ENCODE measurements around the gene CACNA1H.

Gene CACNA1H

DNA sequence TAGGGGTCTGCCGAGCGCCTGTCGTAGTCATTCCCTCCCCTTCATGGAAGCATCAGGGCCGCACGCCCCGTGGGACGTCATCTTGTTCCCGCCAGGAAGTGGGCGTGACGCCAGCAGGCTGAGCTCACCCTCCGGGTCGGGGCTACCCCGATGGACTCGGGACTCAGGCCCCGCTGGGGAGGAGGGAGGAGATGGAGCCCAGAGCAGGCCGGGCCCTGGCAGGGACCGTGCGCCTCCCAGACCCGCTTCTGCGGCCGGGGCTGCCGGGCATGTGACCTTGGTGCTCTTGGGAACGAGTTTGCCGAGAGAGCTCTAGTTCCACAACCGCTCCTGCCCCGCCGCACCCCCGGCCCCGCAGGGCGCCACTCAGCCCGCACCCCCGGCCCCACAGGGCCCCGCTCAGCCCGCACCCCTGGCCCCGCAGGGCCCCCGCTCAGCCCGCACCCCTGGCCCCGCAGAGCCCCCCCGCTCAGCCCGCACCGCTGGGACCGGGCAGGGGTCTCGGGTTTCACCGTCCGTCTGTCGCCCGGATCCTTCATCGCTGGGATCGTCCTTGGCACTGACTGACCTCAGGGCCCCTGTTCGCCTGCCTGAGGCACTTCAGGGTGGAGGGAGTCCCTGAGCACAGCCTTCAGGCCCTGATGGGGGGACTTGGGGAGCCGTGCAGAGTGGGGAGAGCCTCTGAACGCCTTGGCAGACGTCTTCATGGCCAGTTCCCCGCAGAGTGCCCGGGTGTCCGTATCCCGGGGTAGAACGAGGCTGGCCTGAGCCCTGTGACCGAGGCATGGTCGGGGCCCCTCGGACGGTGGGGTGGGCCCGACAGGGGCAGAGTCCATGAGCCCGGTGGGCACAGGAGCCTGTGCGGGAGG lies 5.8 kb downstream of the CACNA1H start:
- DNase-seq (ENCODE audit: low spot score) = peak; percentile 52

DNA sequence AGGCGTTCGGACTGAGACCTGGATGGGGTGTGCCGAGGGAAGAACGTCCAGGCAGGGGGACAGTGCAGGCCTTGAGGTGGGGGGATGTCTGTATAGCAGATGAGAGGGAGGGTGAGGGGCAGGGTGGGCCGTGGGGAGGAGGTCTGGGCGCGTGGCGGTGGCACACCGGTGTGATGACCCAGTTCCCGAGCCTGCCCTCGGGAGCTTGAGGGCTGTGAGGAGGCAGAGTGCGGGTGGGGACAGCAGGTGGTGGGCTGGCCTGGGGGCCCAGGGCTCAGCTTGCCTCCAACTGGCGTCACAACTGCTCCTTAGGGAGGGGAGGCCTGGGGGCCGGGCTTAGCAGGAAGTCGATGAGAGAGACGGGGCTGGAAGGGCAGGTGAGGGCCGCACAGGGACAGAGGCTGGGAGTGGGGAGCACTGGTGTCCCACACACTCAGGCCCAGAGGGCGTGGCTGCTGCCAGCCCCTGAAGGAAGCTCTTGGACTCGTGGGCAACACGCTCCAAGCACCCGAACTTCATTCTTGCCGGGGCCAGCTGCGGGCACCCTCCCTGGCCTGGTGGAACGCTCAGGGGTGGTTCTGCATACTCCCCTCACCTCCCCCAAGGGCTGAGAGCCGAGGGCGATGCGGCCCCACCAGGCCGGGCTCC lies 6.5 kb downstream of the CACNA1H start:
- DNase-seq (ENCODE audit: low spot score) = no peak

DNA sequence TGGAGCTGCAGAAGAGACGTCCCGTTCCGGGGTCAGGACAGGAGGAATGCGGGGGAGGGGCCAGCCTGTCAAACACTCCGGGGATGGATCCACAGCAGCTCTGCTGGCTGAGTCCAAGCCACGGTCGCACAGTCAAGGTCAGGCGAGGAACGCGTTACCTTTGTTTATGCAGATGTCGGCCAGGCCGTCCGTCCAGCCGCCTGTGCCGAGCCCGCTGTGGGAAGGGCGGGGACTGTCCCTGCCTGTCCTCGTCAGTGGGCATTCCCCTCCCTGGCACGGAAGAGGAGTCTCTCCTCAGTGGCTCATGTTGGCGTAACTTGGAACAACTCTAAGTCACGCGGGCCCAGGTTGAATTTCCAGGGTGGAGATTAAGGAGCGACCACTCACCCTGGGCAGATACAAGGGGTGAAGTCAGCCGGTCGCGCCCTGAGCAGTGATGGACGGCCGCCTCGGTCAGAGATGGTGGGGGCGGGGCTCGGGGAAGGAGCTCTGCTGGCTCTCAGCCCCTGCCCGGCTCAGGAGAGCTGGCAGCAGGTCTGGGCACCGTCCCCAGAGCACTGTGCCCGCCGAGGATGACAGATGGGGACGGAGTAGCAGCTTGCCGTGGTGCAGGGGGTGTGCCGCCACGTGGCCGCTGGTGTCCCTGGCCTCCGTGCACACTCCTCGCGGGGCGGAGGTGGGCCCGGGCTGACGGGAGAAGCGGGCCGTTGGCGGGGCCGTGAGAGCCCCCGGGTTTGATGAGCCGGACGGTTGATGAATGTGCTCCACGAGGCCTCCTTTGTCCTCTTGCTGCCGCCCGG lies 7.3 kb downstream of the CACNA1H start:
- no peak for DNase-seq (ENCODE audit: low spot score)

DNA sequence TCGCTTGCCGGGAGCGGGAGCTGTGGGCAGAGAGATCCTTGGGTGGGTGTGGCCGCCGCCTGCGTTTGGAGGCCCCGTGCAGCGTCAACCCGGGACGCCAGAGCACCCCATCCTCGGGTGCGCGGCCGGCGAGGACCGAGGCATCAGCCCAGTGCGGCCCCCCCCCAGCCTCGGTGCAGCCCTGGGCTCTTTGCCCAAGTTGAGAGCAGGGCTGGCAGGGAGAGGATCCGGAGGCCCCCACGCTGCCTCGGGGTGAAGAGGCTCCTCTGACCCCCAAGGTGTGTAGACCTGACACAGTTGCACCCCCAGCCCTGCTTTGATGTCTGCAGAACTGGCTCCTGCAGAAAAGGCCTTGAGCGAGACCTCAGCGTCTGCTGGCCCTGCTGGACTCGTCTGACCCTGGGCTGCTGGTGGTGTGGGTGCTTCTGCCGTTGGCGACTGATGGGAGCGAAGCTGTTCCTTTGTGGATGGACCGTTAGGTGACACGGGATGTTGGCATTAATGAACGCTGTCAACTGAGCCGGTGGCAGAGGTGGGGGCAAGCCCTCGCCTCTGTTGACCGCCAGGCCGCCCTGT lies 8.0 kb downstream of the CACNA1H start:
- no peak for DNase-seq (ENCODE audit: low spot score)

DNA sequence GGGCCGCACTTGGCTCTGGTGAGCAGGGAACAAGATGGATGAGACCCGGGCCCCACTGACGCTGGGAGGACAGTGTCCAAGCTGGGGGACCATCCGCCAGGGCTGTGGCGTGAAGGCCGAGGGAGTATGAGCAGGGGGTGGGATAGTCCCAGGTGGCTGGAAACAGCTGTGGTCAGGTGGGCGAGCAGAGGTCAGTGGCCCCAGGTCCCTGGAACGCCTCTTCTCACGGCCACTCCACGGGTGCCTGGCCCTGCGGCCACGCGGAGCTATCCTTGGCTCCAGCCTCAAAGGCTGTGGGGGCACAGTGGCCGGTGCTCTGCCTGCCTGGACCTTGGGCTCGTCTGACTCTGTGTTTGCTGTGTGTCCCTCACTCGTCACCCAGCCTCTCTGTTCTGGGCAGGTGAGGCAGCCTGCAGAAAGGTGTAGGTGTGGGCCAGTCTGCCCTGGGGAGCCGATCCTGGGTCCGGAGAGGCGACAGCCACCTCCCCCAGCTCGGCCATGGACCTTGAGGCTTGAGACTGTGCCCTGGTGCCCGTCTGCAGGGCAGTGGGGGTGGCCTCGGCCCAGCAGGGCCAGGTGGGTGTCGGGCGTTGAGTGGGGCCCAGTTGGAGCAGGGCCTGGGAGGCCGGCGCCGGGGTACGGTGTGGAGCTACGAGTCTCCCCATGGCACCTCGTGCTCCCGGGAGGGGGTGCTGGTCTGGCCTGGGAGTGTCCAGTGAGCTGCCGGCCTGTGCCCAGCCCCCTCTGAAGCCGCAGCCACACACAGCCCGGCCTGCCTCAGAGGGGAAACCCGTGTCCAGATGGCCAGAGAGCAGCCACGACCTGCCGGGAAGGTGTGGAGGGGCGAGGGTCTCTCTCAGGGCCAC lies 10.0 kb downstream of the CACNA1H start:
- DNase-seq (ENCODE audit: low spot score) = no peak

DNA sequence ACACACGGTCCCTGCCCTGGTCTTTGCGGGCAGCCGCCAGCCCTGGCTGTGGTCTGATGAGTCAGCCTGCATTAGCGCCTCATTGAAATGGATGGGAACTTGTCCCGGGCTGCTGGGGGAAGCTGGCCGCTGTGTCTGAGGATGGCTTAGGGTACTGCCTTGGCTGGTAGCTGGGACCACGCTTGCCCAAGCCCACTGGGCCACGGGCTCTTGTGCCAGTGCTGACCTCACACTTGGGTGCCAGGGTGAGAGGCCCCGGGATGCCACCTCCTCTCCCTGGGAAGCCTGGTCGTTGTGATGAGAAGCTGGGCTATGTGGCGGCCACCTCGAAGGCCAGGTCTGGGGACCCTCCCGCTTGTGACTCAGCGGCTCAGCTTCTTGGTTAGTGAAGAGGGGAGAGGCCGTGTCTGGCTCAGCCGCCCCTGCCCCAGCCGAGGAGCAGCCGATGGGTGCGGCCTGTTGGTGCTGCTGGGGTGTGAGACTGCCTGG lies 10.7 kb downstream of the CACNA1H start:
- peak; percentile 54 for DNase-seq (ENCODE audit: low spot score)

DNA sequence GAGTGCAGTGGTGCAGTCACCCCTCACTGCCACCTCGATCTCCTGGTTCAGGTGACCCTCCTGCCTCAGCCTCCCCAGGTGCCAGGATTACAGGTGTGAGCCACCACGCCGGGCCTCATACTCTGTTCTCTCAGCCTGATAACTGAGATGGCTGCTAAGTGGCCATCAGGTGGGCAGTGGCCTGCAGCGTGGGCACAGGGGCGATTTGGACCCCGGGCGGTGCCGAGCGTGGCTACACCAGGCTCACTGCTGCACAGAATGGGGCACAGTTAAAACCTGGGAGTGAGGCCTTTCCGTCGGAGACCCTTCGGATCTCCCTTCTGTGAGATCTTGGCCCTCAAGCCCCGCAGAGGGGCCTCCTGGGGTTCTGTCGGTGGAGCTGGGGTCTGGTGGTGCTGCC lies 11.5 kb downstream of the CACNA1H start:
- no peak for DNase-seq (ENCODE audit: low spot score)

DNA sequence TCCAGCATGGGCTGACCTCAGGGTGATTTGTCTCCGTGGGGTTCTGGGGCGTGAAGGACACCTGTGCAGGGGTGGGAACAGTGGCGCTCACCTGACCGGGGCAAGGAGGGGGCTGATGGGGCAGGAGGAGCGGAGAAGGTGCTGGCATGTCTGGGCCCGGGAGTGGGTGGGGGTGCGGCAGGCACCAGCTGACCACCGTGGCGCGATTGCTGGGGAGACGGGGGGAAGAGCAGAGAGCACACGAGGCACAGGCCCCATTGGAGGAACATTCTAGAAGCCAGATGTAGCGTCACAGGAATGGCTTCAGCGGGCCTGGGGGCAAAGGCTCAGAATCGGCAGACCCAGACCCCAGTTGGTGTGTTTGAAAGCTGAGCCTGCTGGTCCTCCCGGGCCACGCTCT lies 12.1 kb downstream of the CACNA1H start:
- no peak for DNase-seq (ENCODE audit: low spot score)

DNA sequence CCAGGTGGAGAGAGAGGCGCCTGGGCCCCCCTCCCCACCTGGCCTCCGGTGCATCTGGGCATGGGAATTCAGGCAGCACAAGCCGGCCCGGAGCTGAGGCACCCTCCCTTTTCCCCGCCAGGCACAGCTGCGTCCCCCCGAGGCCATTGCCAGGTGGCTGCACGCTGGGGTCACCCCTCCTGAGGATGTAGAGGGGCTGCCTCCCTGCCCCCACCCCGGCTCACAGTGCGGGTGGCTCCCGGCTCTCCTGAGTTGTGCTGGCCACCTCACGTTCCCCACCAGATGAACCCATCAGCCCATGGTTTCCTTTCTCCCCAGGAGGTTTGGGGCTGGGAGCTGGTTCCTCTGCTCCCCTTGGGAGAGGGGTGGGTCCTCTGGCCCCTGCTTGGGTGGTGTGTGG lies 12.6 kb downstream of the CACNA1H start:
- no peak for DNase-seq (ENCODE audit: low spot score)

DNA sequence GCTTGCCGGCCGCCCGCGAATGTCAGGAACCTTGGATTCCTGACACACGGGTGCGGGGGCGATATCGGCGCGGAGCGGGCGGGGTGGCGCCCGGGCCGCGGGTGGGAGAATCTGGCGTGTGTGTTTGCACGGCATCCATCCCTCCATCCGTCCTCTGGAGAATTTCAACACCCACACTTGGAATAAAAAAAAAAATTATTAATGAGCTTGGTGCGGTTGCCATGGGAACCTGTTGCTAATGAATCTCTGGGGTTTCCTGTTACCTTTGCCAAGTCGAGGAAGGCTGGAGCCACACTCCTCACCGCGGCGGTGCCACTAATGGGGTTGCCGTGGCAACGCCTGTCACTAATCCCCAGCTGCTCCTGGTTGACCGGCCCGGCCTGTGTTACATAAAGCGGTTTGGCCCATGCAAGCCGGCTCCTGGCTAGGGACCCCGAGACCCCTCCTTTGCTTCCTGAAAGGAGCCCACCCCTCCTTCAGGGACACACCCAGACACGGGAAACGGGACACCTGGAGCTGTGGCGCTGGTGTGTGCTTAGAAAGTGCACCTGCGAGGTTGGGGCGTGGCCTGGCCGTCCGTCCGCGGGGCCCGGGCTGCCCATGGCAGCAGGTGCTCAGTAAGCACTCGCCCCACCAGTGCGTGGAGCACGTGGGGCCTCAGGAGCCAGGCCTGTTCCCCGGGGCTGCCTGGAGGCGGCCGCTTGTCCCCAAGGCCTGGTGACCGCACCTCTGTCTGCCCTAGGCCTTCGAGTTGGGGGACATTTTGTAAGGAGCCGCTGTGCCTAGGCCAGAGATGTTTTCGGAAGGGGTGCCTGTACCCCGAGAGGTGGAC lies 14.6 kb downstream of the CACNA1H start:
- DNase-seq (ENCODE audit: low spot score) = no peak

DNA sequence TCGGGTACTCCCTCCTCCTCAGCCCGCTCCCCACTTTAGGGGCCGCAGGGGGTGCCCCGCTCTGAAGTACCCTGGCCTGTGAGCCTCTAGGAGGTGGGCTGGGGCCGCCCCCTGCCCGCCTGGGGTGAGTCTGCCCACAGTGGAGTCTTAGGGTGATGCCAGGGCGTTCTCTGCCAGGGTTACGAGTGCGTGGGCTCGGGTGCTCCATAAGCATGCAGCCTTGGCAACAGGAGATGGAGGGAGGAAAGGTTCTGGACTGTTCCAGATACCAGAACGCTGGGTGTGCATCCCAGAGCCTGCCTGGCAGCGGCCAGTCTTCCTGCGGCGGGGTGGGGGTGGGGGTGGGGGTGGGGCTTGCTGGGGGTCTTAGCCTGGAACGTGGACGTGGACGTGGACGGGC lies 15.9 kb downstream of the CACNA1H start:
- no peak for DNase-seq (ENCODE audit: low spot score)

DNA sequence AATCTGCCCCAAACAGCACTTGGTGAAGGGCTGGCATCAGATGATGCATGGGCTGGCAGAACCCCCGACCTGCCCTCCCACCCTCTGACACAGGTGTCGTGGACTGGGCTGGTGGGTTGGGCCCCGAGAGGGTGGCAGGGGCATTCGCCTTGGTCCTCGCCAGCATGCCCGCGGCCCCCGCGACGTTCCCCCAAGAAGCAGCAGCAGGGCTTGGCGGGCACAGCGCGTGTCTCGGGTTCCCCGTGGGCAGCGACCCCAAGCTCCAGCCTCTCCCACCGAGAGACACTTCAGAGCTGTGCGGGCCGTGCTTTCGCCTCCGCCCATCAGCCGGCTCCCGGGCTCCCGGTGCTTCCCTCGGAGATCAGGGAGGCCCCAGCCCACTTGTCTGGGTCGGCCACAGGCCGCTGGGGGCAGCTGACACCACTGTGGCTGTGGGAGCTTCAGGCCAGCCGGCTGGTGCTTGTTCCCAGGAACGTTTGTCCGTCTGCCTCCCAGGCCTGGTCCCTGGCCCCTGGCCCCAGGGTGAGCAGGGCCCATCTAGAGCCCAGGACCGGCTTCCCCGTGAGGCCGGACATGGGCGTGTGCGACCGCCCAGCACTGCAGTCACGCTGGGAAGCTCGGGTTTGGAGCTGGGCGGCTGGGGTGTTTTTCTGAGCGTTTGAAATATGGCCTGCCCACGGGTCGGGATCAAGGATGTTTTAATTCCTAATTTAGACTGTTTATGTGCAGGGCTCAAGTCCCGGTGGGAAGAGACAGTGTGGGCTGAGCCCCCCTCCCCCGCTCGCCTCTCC lies 16.6 kb downstream of the CACNA1H start:
- no peak for DNase-seq (ENCODE audit: low spot score)

DNA sequence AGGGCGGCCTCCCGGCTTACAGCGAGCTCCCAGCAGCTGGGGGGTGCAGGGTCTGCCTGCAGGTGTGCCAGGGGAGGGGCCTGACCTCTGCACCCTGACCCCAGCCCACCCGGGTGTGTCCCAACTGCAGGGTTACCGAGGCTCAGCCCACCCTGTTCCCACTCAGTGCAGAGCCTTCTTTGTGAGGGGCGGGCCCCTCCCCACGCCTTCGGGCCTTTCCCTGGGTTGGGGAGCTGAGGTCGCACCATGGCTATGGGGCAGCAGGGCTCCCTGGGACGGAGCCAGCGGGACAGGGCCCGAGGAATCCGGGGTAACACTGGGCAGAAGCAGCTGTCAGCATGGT lies 17.1 kb downstream of the CACNA1H start:
- no peak for DNase-seq (ENCODE audit: low spot score)

DNA sequence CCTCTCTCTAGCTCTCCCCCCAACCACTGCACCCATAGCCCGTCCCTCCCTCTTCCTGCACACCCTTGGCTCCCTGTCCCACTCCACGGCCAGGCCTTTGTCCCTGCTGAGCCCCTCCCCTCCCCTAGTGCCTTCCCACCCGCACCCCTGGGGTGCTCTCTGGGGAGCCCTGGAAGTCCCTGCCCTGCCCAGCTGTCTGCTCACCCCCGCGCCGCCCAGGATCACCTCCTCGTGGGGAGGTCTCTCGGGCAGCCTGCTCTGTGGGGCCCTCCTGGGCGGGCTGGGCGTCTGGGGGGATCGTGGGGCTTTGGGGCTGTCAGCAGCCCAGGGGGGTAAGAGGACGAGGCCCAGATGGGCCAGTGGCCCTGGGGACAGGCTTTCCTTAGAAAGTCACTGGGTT lies 18.1 kb downstream of the CACNA1H start:
- DNase-seq (ENCODE audit: low spot score) = no peak

DNA sequence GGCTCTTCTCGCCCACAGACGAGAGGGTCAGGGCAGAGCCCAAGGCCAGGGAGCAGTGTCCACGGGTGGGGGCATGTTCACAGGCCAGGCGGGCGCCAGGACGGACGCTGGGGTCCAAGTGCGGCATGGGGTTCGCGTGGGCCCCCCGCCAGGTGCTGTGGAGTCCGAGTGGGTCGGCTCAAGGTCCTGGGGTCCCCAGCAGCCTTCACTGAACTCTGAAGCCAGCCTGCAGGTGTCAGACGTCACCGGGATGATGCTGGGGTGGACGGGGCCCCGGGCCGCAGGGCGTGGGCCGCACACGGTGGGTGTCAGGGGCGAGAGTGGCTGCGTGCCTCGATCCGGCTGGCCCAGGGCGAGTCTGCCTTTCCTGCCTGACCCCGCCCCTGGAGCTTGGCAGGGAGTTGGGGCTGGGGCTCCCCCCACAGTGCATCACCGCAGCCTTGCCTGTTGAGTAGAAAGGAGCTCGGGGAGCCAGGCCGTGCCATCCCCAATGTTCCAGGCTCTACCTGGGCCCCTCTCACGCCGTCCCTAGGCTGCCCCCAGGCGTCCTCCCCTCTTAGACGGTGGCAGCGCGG lies 19.0 kb downstream of the CACNA1H start:
- DNase-seq (ENCODE audit: low spot score) = no peak

DNA sequence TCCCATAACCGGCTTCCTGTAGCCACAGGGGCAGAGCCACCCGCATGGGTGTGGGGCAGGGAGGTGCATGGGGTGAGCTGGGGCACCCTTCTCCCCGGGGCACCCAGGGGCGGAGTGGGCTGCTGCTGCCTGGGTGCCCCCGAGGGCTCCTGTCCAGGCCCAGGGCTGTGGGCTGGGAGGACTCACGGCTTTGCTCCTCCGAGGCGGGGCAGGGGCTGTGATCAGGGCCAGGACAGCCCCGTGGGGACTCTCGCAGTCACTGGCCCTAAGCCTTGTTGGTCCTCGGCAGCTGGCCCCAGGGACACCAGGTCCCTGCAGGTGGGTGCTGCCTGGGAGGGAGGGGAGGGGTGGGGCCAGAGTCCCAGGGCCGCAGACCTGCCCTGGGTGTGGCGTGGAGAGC lies 19.7 kb downstream of the CACNA1H start:
- DNase-seq (ENCODE audit: low spot score) = no peak

DNA sequence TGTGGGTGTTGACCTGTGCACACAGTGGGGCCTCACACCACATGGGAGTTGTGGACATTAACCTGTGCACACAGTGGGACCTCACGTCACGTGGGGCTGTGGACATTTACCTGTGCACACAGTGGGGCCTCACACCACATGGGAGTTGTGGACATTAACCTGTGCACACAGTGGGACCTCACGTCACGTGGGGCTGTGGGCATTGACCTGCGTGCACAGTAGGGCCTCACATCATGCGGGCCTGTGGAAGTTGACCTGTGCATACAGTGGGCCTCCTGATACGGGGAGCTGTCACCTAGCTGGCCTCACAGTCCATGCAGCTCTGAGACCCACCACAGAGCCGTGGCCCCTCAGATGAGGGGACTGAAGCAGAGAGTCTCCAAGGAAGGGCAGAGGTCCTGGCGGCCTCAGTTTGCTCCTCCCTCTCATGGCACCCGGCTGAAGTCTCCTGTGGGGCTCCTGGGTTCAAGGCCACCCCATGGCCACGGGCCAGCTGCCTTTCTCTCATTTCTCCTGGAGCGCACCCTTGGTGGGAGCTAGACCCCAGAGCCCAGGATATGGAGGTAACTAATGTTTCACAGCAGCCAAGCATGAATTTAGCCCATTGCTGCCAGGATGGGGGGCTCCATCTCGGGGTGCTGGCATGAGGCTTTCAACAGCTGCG lies 21.0 kb downstream of the CACNA1H start:
- DNase-seq (ENCODE audit: low spot score) = no peak

DNA sequence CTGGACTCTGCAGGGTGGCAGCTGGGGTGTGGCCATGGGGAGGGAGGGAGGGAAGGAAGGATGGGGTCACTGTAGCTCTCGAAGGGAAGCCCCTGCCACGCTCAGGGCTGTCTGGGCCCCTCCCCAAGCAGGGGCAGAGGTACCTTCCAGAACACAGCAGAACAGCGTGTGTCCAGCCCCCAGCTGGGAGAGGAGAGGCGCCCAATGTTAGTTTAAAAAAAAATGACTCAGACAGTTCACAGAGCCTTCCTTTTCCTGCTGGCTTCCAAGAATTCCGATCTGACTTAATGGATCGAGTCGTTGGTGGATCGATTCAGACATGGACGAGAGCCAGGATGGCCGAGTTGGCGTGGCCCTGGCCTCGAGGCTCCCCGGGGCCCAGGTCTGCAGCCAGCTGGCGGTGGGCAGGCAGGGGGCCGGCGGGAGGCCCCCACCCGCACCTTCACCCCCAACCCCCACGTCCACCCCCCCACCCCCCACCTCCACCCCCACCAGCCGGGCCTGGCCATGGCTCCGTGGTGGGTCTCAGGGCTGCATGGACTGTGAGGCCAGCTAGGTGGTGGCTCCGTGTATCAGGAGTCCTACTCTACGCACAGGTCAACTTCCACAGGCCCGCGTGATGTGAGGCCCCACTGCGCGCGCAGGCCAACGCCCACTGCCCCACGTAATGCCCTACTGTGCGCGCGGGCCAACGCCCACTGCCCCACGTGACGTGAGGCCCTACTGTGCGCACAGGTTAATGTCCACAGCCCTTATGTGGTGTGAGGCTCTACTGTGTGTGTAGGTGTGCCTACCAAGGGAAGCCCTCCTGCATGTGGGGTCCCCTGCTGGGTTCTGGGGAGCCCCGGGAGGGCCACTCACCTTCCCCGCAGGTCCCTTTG lies 21.8 kb downstream of the CACNA1H start:
- peak; percentile 48 for DNase-seq (ENCODE audit: low spot score)
